Measurements from ENCODE around the gene GINS2.

GINS2 gene

GRCh38 chr16:85641776-85642176, 47.0 kb downstream of the GINS2 start:
- no peaks in the 10 kb centered on the region for H3K36me3 ChIP-seq (ENCODE audit: insufficient read depth, low read length)
- no peaks in the 10 kb centered on the region for H3K79me2 ChIP-seq (ENCODE audit: insufficient read depth, low read length)
- TF ChIP-seq, protein P1, sequence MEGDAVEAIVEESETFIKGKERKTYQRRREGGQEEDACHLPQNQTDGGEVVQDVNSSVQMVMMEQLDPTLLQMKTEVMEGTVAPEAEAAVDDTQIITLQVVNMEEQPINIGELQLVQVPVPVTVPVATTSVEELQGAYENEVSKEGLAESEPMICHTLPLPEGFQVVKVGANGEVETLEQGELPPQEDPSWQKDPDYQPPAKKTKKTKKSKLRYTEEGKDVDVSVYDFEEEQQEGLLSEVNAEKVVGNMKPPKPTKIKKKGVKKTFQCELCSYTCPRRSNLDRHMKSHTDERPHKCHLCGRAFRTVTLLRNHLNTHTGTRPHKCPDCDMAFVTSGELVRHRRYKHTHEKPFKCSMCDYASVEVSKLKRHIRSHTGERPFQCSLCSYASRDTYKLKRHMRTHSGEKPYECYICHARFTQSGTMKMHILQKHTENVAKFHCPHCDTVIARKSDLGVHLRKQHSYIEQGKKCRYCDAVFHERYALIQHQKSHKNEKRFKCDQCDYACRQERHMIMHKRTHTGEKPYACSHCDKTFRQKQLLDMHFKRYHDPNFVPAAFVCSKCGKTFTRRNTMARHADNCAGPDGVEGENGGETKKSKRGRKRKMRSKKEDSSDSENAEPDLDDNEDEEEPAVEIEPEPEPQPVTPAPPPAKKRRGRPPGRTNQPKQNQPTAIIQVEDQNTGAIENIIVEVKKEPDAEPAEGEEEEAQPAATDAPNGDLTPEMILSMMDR (IDR thresholded peaks at IDR 0.05; ENCODE audit: low read length): no peak
- TF ChIP-seq EZH2 (IDR thresholded peaks at IDR 0.05; ENCODE audit: borderline replicate concordance, low read length): no peak
- no peak overlapping the region for H3K9ac ChIP-seq (ENCODE audit: low read length)
- no peak overlapping the region for H3K4me3 ChIP-seq (ENCODE audit: low read depth, low read length, poor library complexity, severe bottlenecking)
- no peak overlapping the region for H3K4me2 ChIP-seq (ENCODE audit: low read length)
- no peak overlapping the region for H2AFZ ChIP-seq (ENCODE audit: low read length)
- no peaks in the 10 kb centered on the region for H3K9me3 ChIP-seq (ENCODE audit: low read length)
- H3K4me1 ChIP-seq (ENCODE audit: insufficient read depth, low read length, severe bottlenecking): no peaks in the 10 kb centered on the region
- no peak overlapping the region for H3K27ac ChIP-seq (ENCODE audit: low read depth, low read length, poor library complexity, severe bottlenecking)
- H4K20me1 ChIP-seq (ENCODE audit: insufficient read depth, low read length): no peaks in the 10 kb centered on the region
- no peaks in the 10 kb centered on the region for H3K27me3 ChIP-seq (ENCODE audit: insufficient read depth, low read length)
- no peaks in the 10 kb centered on the region for H3F3A ChIP-seq (ENCODE audit: insufficient read depth, low read length)
- H3K9me2 ChIP-seq (ENCODE audit: low read depth, low read length): no peaks in the 10 kb centered on the region

GRCh38 chr16:85641305-85641704, 47.4 kb downstream of the GINS2 start:
- no peak overlapping the region for H3K4me2 ChIP-seq (ENCODE audit: low read length)
- no peaks in the 10 kb centered on the region for H3K79me2 ChIP-seq (ENCODE audit: insufficient read depth, low read length)
- H3K4me3 ChIP-seq (ENCODE audit: low read depth, low read length, poor library complexity, severe bottlenecking): no peak overlapping the region
- no peaks in the 10 kb centered on the region for H3K4me1 ChIP-seq (ENCODE audit: insufficient read depth, low read length, severe bottlenecking)
- H3K9me2 ChIP-seq (ENCODE audit: low read depth, low read length): no peaks in the 10 kb centered on the region
- H2AFZ ChIP-seq (ENCODE audit: low read length): no peak overlapping the region
- no peaks in the 10 kb centered on the region for H3K9me3 ChIP-seq (ENCODE audit: low read length)
- 0 out of 2 replicates have a peak, but pooled peaks cover under 1% of the 10 kb centered on the region for H3K36me3 ChIP-seq (ENCODE audit: insufficient read depth, low read length)
- H4K20me1 ChIP-seq (ENCODE audit: insufficient read depth, low read length): no peaks in the 10 kb centered on the region
- H3F3A ChIP-seq (ENCODE audit: insufficient read depth, low read length): no peaks in the 10 kb centered on the region
- no peak overlapping the region for H3K27ac ChIP-seq (ENCODE audit: low read depth, low read length, poor library complexity, severe bottlenecking)
- no peaks in the 10 kb centered on the region for H3K27me3 ChIP-seq (ENCODE audit: insufficient read depth, low read length)
- TF ChIP-seq EZH2 (IDR thresholded peaks at IDR 0.05; ENCODE audit: borderline replicate concordance, low read length): no peak
- TF ChIP-seq, protein P1 (IDR thresholded peaks at IDR 0.05; ENCODE audit: low read length): no peak
- H3K9ac ChIP-seq (ENCODE audit: low read length): no peak overlapping the region

GRCh38 chr16:85640585-85640984, 48.2 kb downstream of the GINS2 start:
- Histone ChIP-seq H3K79me2 (ENCODE audit: insufficient read depth, low read length) (no peaks in the 10 kb centered on the region; the same call in 1 of the 2 replicates), H4K20me1 (ENCODE audit: insufficient read depth, low read length) (no peaks in the 10 kb centered on the region), H3K36me3 (ENCODE audit: insufficient read depth, low read length) (0 out of 2 replicates have a peak, but pooled peaks cover 8% of the 10 kb centered on the region)

More at GRCh38 chr16:85640585-85640984, 48.2 kb downstream of the GINS2 start:
- no peak overlapping the region for H2AFZ ChIP-seq (ENCODE audit: low read length)
- no peak overlapping the region for H3K4me2 ChIP-seq (ENCODE audit: low read length)
- no peak overlapping the region for H3K4me3 ChIP-seq (ENCODE audit: low read depth, low read length, poor library complexity, severe bottlenecking)
- TF ChIP-seq EZH2 (IDR thresholded peaks at IDR 0.05; ENCODE audit: borderline replicate concordance, low read length): no peak
- TF ChIP-seq, protein P1 (IDR thresholded peaks at IDR 0.05; ENCODE audit: low read length): no peak
- H3K27ac ChIP-seq (ENCODE audit: low read depth, low read length, poor library complexity, severe bottlenecking): no peak overlapping the region
- H3K4me1 ChIP-seq (ENCODE audit: insufficient read depth, low read length, severe bottlenecking): no peaks in the 10 kb centered on the region
- no peaks in the 10 kb centered on the region for H3K9me2 ChIP-seq (ENCODE audit: low read depth, low read length)
- no peak overlapping the region for H3K9ac ChIP-seq (ENCODE audit: low read length)
- no peaks in the 10 kb centered on the region for H3K9me3 ChIP-seq (ENCODE audit: low read length)
- H3F3A ChIP-seq (ENCODE audit: insufficient read depth, low read length): no peaks in the 10 kb centered on the region
- H3K27me3 ChIP-seq (ENCODE audit: insufficient read depth, low read length): no peaks in the 10 kb centered on the region

Data from OCI-LY1 (cell line).